Measurements from ENCODE around the gene ZNF644.

ZNF644 gene

DNA sequence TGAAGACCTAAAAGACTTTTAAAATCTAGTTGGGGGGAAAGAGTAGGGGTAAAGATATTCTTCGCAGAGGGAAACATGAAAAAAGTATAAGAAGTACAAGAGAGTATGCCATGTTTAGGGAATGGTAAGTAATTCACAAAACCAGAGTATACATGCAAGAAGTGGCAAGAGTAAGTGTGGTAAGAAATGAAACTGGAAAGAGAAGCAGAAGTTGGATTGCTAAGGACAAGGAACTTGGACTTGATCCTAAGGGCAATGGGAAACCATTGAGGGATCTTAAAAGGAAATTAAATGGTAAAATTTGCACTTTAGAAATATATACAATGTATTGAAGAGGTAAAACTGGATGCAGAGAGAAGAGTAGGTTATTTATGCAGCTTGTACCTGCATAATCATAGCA lies 9.2 kb upstream of the ZNF644 start:
- Histone ChIP-seq H3K23ac (ENCODE audit: low read length) (no peak overlapping the region), H3K27me3 (ENCODE audit: insufficient read depth, low read length, poor library complexity) (no peaks in the 10 kb centered on the region), H2BK120ac (ENCODE audit: low read depth, low read length) (no peak overlapping the region), H4K8ac (ENCODE audit: low read depth, low read length) (no peak overlapping the region), H2BK15ac (replicated peaks; ENCODE audit: low read depth) (no peak overlapping the region), H3K18ac (ENCODE audit: low read length) (no peak overlapping the region), H3K4ac (ENCODE audit: low read depth, low read length) (no peak overlapping the region), H3K79me2 (ENCODE audit: control insufficient read depth, insufficient read depth, low read length) (no peaks in the 10 kb centered on the region), H3K4me3 (ENCODE audit: low read length) (no peak overlapping the region), H2AK5ac (ENCODE audit: low read length) (no peak overlapping the region), H4K5ac (ENCODE audit: low read length) (no peak overlapping the region), H3K27ac (ENCODE audit: low read depth, low read length) (no peak overlapping the region), H3K9ac (ENCODE audit: low read length) (no peak overlapping the region), H3K4me2 (ENCODE audit: low read length) (no peak overlapping the region), H2BK5ac (ENCODE audit: low read length) (no peak overlapping the region), H3K56ac (ENCODE audit: low read length) (no peak overlapping the region), H3K79me1 (ENCODE audit: low read length) (no peaks in the 10 kb centered on the region), H3K4me1 (ENCODE audit: control insufficient read depth, low read depth, low read length) (no peaks in the 10 kb centered on the region), H3K36me3 (ENCODE audit: control insufficient read depth, insufficient read depth, low read length) (no peaks in the 10 kb centered on the region)
- no peak for DNase-seq
- no CpG with 5 or more reads among the region's 1 CpG for WGBS (ENCODE audit: extremely low coverage, insufficient coverage, low lambda C conversion rate)

- WGBS (ENCODE audit: extremely low coverage, insufficient coverage, low lambda C conversion rate): no CpG with 5 or more reads among the region's 1 CpG
- Histone ChIP-seq H2BK120ac (ENCODE audit: low read depth, low read length) (no peak overlapping the region), H3K9ac (ENCODE audit: low read length) (no peak overlapping the region)
Measured at GRCh38 chr1:91026777-91027176, 4.9 kb upstream of the ZNF644 start.

DNA sequence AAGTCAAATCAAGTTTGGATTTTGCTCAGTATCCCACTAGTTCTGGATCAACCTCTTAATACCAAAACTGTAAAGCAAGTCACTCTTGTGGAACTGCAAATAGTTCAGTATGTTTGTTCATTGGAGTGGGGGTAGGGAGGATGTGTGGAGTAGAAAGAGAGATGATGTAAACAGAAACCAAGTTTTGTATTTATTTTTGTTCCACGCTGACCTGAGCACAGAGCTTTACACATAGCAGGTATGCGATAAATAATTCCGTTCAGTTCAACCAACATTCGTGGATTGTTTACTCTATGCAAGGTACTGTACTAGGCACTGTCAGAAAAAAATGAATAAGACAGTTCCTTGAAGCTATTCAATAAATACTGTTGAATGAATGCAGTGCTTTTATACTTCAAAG lies 4.5 kb upstream of the ZNF644 start:
- no peak overlapping the region for H2AK5ac ChIP-seq (ENCODE audit: low read length)
- no peak overlapping the region for H4K5ac ChIP-seq (ENCODE audit: low read length)
- no peak overlapping the region for H3K4me2 ChIP-seq (ENCODE audit: low read length)
- no peaks in the 10 kb centered on the region for H3K27me3 ChIP-seq (ENCODE audit: insufficient read depth, low read length, poor library complexity)
- no peak overlapping the region for H3K56ac ChIP-seq (ENCODE audit: low read length)
- no peak overlapping the region for H2BK5ac ChIP-seq (ENCODE audit: low read length)
- no peak overlapping the region for H2BK15ac ChIP-seq (replicated peaks; ENCODE audit: low read depth)
- no peaks in the 10 kb centered on the region for H3K79me2 ChIP-seq (ENCODE audit: control insufficient read depth, insufficient read depth, low read length)
- H3K18ac ChIP-seq (ENCODE audit: low read length): no peak overlapping the region
- no peak overlapping the region for H3K27ac ChIP-seq (ENCODE audit: low read depth, low read length)
- H2BK120ac ChIP-seq (ENCODE audit: low read depth, low read length): no peak overlapping the region
- no peaks in the 10 kb centered on the region for H3K79me1 ChIP-seq (ENCODE audit: low read length)
- no peak overlapping the region for H3K23ac ChIP-seq (ENCODE audit: low read length)
- H3K4ac ChIP-seq (ENCODE audit: low read depth, low read length): no peak overlapping the region
- H3K36me3 ChIP-seq (ENCODE audit: control insufficient read depth, insufficient read depth, low read length): no peaks in the 10 kb centered on the region
- no peak overlapping the region for H4K8ac ChIP-seq (ENCODE audit: low read depth, low read length)
- no CpG with 5 or more reads among the region's 4 CpGs for WGBS (ENCODE audit: extremely low coverage, insufficient coverage, low lambda C conversion rate)
- H3K4me1 ChIP-seq (ENCODE audit: control insufficient read depth, low read depth, low read length): peaks cover 4% of the 10 kb centered on the region
- H3K9ac ChIP-seq (ENCODE audit: low read length): no peak overlapping the region
- no peak for DNase-seq
- no peak overlapping the region for H3K4me3 ChIP-seq (ENCODE audit: low read length)

More at GRCh38 chr1:91026777-91027176, 4.9 kb upstream of the ZNF644 start:
- H3K27ac ChIP-seq (ENCODE audit: low read depth, low read length): no peak overlapping the region
- no peak overlapping the region for H2BK5ac ChIP-seq (ENCODE audit: low read length)
- no peak overlapping the region for H3K23ac ChIP-seq (ENCODE audit: low read length)
- no peaks in the 10 kb centered on the region for H3K79me1 ChIP-seq (ENCODE audit: low read length)
- H4K8ac ChIP-seq (ENCODE audit: low read depth, low read length): no peak overlapping the region
- no peaks in the 10 kb centered on the region for H3K79me2 ChIP-seq (ENCODE audit: control insufficient read depth, insufficient read depth, low read length)
- H4K5ac ChIP-seq (ENCODE audit: low read length): no peak overlapping the region
- H2BK15ac ChIP-seq (replicated peaks; ENCODE audit: low read depth): no peak overlapping the region
- no peak for DNase-seq
- H3K4ac ChIP-seq (ENCODE audit: low read depth, low read length): no peak overlapping the region
- H3K4me3 ChIP-seq (ENCODE audit: low read length): no peak overlapping the region
- no peak overlapping the region for H3K18ac ChIP-seq (ENCODE audit: low read length)
- H3K56ac ChIP-seq (ENCODE audit: low read length): no peak overlapping the region
- H2AK5ac ChIP-seq (ENCODE audit: low read length): no peak overlapping the region
- H3K4me2 ChIP-seq (ENCODE audit: low read length): no peak overlapping the region
- peaks cover 4% of the 10 kb centered on the region for H3K4me1 ChIP-seq (ENCODE audit: control insufficient read depth, low read depth, low read length)
- H3K27me3 ChIP-seq (ENCODE audit: insufficient read depth, low read length, poor library complexity): no peaks in the 10 kb centered on the region
- H3K36me3 ChIP-seq (ENCODE audit: control insufficient read depth, insufficient read depth, low read length): no peaks in the 10 kb centered on the region

- peaks cover 11% of the 10 kb centered on the region for H3K79me2 ChIP-seq (ENCODE audit: control insufficient read depth, insufficient read depth, low read length)
- H3K4me2 ChIP-seq (ENCODE audit: low read length): no peak overlapping the region
- H3K9ac ChIP-seq (ENCODE audit: low read length): no peak overlapping the region
- H3K18ac ChIP-seq (ENCODE audit: low read length): no peak overlapping the region
- no peak overlapping the region for H3K4me3 ChIP-seq (ENCODE audit: low read length)
- H3K36me3 ChIP-seq (ENCODE audit: control insufficient read depth, insufficient read depth, low read length): no peaks in the 10 kb centered on the region
- H2BK15ac ChIP-seq (replicated peaks; ENCODE audit: low read depth): no peak overlapping the region
- H4K8ac ChIP-seq (ENCODE audit: low read depth, low read length): no peak overlapping the region
- H2AK5ac ChIP-seq (ENCODE audit: low read length): no peak overlapping the region
- peaks cover 4% of the 10 kb centered on the region for H3K4me1 ChIP-seq (ENCODE audit: control insufficient read depth, low read depth, low read length)
- H3K56ac ChIP-seq (ENCODE audit: low read length): no peak overlapping the region
- H2BK120ac ChIP-seq (ENCODE audit: low read depth, low read length): no peak overlapping the region
- H4K5ac ChIP-seq (ENCODE audit: low read length): no peak overlapping the region
- H3K23ac ChIP-seq (ENCODE audit: low read length): no peak overlapping the region
- no peak overlapping the region for H3K27ac ChIP-seq (ENCODE audit: low read depth, low read length)
- DNase-seq: no peak
- no CpG with 5 or more reads among the region's 3 CpGs for WGBS (ENCODE audit: extremely low coverage, insufficient coverage, low lambda C conversion rate)
- H3K79me1 ChIP-seq (ENCODE audit: low read length): no peaks in the 10 kb centered on the region
- no peak overlapping the region for H2BK5ac ChIP-seq (ENCODE audit: low read length)
- H3K27me3 ChIP-seq (ENCODE audit: insufficient read depth, low read length, poor library complexity): no peaks in the 10 kb centered on the region
- no peak overlapping the region for H3K4ac ChIP-seq (ENCODE audit: low read depth, low read length)
Measured at GRCh38 chr1:91024481-91025119, 2.8 kb upstream of the ZNF644 start.

DNA sequence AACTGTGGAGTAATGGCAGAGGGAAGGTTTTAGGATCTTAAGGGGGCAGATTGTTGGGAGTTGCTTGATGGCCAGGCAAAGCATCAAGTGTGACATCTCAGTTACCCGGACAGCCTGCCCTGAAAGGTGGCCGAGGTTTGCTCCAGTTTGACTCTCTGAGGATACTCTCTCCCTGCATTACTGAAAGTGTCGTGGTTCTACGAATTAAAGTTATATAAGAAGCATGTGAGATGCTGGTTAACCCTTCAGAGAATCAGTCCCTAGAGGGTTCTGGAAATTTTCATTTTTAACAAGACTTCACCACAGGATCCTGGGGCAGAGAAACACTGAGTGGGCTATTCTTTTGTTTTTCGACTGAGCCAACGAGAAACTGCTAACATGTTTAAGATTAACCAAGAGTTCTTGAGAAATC lies 689 bp upstream of the ZNF644 start:
- peak overlapping the region; percentile 92 for H4K5ac ChIP-seq (ENCODE audit: low read length)
- H3K56ac ChIP-seq (ENCODE audit: low read length): peak overlapping the region; percentile 97
- H3K27me3 ChIP-seq (ENCODE audit: insufficient read depth, low read length, poor library complexity): no peaks in the 10 kb centered on the region
- H3K4me1 ChIP-seq (ENCODE audit: control insufficient read depth, low read depth, low read length): peaks cover 4% of the 10 kb centered on the region
- H3K79me1 ChIP-seq (ENCODE audit: low read length): no peaks in the 10 kb centered on the region
- peak overlapping the region; percentile 97 for H3K9ac ChIP-seq (ENCODE audit: low read length)
- H2AK5ac ChIP-seq (ENCODE audit: low read length): peak overlapping the region; percentile 41
- H3K27ac ChIP-seq (ENCODE audit: low read depth, low read length): peak overlapping the region; percentile 100
- H3K4me3 ChIP-seq (ENCODE audit: low read length): no peak overlapping the region
- H2BK5ac ChIP-seq (ENCODE audit: low read length): peak overlapping the region; percentile 90
- peak overlapping the region; percentile 10 for H3K4me2 ChIP-seq (ENCODE audit: low read length)
- H3K79me2 ChIP-seq (ENCODE audit: control insufficient read depth, insufficient read depth, low read length): peaks cover 25% of the 10 kb centered on the region
- no peak overlapping the region for H3K23ac ChIP-seq (ENCODE audit: low read length)
- DNase-seq: no peak
- H2BK120ac ChIP-seq (ENCODE audit: low read depth, low read length): no peak overlapping the region
- peak overlapping the region; percentile 19 for H3K18ac ChIP-seq (ENCODE audit: low read length)
- peak overlapping the region; percentile 7 for H2BK15ac ChIP-seq (replicated peaks; ENCODE audit: low read depth)
- peak overlapping the region; percentile 48 for H3K4ac ChIP-seq (ENCODE audit: low read depth, low read length)
- no CpG with 5 or more reads among the region's 6 CpGs for WGBS (ENCODE audit: extremely low coverage, insufficient coverage, low lambda C conversion rate)
- no peaks in the 10 kb centered on the region for H3K36me3 ChIP-seq (ENCODE audit: control insufficient read depth, insufficient read depth, low read length)
- no peak overlapping the region for H4K8ac ChIP-seq (ENCODE audit: low read depth, low read length)

Measured in mesendoderm (in vitro differentiated cells).